Measurements from ENCODE around the gene NPIPA7. TPM values are rescaled to one million over a fixed set of nuclear protein-coding genes. Genes with fewer than 3 reads are reported as not detected.
"Not testable (repeated sequence)": the region's sequence is repeated elsewhere in the genome, so short reads cannot be mapped to it uniquely, and the experiment has no call there.

NPIPA7 gene
- total RNA-seq: 1 to 10 TPM; 1.4 to 2.0 TPM
- polyA plus RNA-seq: 10 to 100 TPM in 1 of 2 donors, 1 to 10 TPM in 1; 5.3 to 10.5 TPM

GRCh38 chr16:16378840-16379239 lies at the start of gene NPIPA7:
NPIPA7 (plus strand) TSS chr16:16379140; CDS start chr16:16379245, 105 bp downstream.
- H3K36me3 ChIP-seq (ENCODE audit: control insufficient read depth in 4 of 4, insufficient read depth in 3 of 4, low read depth in 1 of 4, low read length in 3 of 4); H3K4me3 ChIP-seq (ENCODE audit: low read depth in 1 of 3, low read length in 3 of 3); H3K4me1 ChIP-seq (ENCODE audit: control insufficient read depth in 4 of 4, insufficient read depth in 4 of 4, low read length in 3 of 4); H3K9me3 ChIP-seq (ENCODE audit: control insufficient read depth in 4 of 4, low read length in 3 of 4); H3K27me3 ChIP-seq (ENCODE audit: control insufficient read depth in 4 of 4, insufficient read depth in 4 of 4, low read length in 3 of 4); H3K9ac ChIP-seq (ENCODE audit: low read depth in 1 of 2, low read length in 2 of 2); DNase-seq (ENCODE audit: low spot score); H3K27ac ChIP-seq (ENCODE audit: low read depth in 1 of 2, low read length in 2 of 2): not testable (repeated sequence)
- no CpG with 5 or more reads among the region's 3 CpGs for WGBS

DNA sequence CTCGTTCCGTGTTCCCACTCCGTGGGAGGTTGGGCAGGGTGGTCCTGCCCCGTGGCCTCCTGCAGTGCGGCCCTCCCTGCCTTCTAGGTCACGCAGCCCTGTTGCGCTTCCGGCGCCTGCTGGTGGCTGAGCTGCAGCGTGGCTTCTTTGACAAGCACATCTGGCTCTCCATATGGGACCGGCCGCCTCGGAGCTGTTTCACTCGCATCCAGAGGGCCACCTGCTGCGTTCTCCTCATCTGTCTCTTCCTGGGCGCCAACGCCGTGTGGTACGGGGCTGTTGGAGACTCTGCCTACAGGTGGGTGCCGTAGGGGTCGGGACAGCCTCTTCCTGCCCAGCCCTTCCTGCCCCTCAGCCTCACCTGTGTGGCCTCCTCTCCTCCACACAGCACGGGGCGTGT lies 47.5 kb upstream of the NPIPA7 start:
- H3K27ac ChIP-seq (ENCODE audit: low read depth in 1 of 2, low read length in 2 of 2); H3K4me1 ChIP-seq (ENCODE audit: control insufficient read depth in 4 of 4, insufficient read depth in 4 of 4, low read length in 3 of 4); H3K9ac ChIP-seq (ENCODE audit: low read depth in 1 of 2, low read length in 2 of 2); DNase-seq (ENCODE audit: low spot score); H3K9me3 ChIP-seq (ENCODE audit: control insufficient read depth in 4 of 4, low read length in 3 of 4); H3K36me3 ChIP-seq (ENCODE audit: control insufficient read depth in 4 of 4, insufficient read depth in 3 of 4, low read depth in 1 of 4, low read length in 3 of 4); H3K27me3 ChIP-seq (ENCODE audit: control insufficient read depth in 4 of 4, insufficient read depth in 4 of 4, low read length in 3 of 4); H3K4me3 ChIP-seq (ENCODE audit: low read depth in 1 of 3, low read length in 3 of 3): not testable (repeated sequence)
- WGBS: 97% methylated on average over 13 of the region's 23 CpGs

- H3K9me3 ChIP-seq (ENCODE audit: control insufficient read depth in 4 of 4, low read length in 3 of 4); H3K27ac ChIP-seq (ENCODE audit: low read depth in 1 of 2, low read length in 2 of 2); H3K9ac ChIP-seq (ENCODE audit: low read depth in 1 of 2, low read length in 2 of 2); H3K4me1 ChIP-seq (ENCODE audit: control insufficient read depth in 4 of 4, insufficient read depth in 4 of 4, low read length in 3 of 4); H3K27me3 ChIP-seq (ENCODE audit: control insufficient read depth in 4 of 4, insufficient read depth in 4 of 4, low read length in 3 of 4); H3K36me3 ChIP-seq (ENCODE audit: control insufficient read depth in 4 of 4, insufficient read depth in 3 of 4, low read depth in 1 of 4, low read length in 3 of 4); H3K4me3 ChIP-seq (ENCODE audit: low read depth in 1 of 3, low read length in 3 of 3); DNase-seq (ENCODE audit: low spot score): not testable (repeated sequence)
- 88% methylated on average over 13 of the region's 30 CpGs for WGBS
These were observed 21.4 kb upstream of the NPIPA7 start for GRCh38 chr16:16357556-16357955.

DNA sequence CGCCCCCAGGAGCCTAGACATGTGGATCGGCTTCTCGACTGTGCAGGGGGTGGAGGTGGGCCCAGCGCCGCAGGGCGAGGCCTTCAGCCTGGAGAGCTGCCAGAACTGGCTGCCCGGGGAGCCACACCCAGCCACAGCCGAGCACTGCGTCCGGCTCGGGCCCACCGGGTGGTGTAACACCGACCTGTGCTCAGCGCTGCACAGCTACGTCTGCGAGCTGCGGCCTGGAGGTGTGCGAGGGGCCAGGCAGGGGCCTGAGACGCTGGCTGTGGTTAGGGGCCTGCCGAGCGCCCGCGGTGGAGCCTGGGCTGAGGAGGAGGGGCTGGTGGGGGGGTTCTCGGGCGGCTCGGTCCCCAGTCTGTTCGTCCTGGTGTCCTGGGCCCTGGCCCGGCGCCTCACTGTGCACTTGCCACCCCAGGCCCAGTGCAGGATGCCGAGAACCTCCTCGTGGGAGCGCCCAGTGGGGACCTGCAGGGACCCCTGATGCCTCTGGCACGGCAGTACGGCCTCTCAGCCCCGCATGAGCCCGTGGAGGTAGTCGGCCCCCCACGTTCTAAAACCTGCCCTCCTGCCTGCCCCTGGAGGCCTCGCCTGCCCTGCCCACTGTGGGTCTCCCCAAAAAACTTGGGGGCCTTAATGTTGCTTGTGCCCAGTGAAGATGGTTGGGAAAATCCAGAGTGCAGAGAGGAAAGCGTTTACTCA lies 20.2 kb upstream of the NPIPA7 start:
- H3K4me1 ChIP-seq (ENCODE audit: control insufficient read depth in 4 of 4, insufficient read depth in 4 of 4, low read length in 3 of 4); H3K9me3 ChIP-seq (ENCODE audit: control insufficient read depth in 4 of 4, low read length in 3 of 4); H3K4me3 ChIP-seq (ENCODE audit: low read depth in 1 of 3, low read length in 3 of 3); H3K27ac ChIP-seq (ENCODE audit: low read depth in 1 of 2, low read length in 2 of 2); H3K36me3 ChIP-seq (ENCODE audit: control insufficient read depth in 4 of 4, insufficient read depth in 3 of 4, low read depth in 1 of 4, low read length in 3 of 4); H3K27me3 ChIP-seq (ENCODE audit: control insufficient read depth in 4 of 4, insufficient read depth in 4 of 4, low read length in 3 of 4); DNase-seq (ENCODE audit: low spot score); H3K9ac ChIP-seq (ENCODE audit: low read depth in 1 of 2, low read length in 2 of 2): not testable (repeated sequence)
- 81% methylated on average over 16 of the region's 40 CpGs for WGBS

DNA sequence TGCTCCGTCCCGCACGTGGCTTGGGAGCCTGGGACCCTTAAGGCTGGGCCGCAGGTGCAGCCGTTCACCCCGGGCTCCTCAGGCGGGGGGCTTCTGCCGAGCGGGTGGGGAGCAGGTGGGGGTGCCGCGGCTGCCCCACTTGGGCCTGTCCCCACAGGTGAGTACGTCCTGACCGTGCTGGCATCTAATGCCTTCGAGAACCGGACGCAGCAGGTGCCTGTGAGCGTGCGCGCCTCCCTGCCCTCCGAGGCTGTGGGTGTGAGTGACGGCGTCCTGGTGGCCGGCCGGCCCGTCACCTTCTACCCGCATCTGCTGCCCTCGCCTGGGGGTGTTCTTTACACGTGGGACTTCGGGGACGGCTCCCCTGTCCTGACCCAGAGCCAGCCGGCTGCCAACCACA lies 15.3 kb upstream of the NPIPA7 start:
- not testable (repeated sequence) for H3K4me1 ChIP-seq (ENCODE audit: control insufficient read depth in 4 of 4, insufficient read depth in 4 of 4, low read length in 3 of 4); H3K4me3 ChIP-seq (ENCODE audit: low read depth in 1 of 3, low read length in 3 of 3); H3K36me3 ChIP-seq (ENCODE audit: control insufficient read depth in 4 of 4, insufficient read depth in 3 of 4, low read depth in 1 of 4, low read length in 3 of 4); H3K9me3 ChIP-seq (ENCODE audit: control insufficient read depth in 4 of 4, low read length in 3 of 4); H3K27me3 ChIP-seq (ENCODE audit: control insufficient read depth in 4 of 4, insufficient read depth in 4 of 4, low read length in 3 of 4); DNase-seq (ENCODE audit: low spot score); H3K9ac ChIP-seq (ENCODE audit: low read depth in 1 of 2, low read length in 2 of 2); H3K27ac ChIP-seq (ENCODE audit: low read depth in 1 of 2, low read length in 2 of 2)
- WGBS: 89% methylated on average over 11 of the region's 31 CpGs

DNA sequence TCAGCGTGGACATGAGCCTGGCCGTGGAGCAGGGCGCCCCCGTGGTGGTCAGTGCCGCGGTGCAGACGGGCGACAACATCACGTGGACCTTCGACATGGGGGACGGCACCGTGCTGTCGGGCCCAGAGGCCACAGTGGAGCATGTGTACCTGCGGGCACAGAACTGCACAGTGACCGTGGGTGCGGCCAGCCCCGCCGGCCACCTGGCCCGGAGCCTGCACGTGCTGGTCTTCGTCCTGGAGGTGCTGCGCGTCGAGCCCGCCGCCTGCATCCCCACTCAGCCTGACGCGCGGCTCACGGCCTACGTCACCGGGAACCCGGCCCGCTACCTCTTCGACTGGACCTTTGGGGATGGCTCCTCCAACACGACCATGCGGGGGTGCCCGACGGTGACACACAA lies 14.8 kb upstream of the NPIPA7 start:
- no CpG with 5 or more reads among the region's 39 CpGs for WGBS
- not testable (repeated sequence) for H3K27me3 ChIP-seq (ENCODE audit: control insufficient read depth in 4 of 4, insufficient read depth in 4 of 4, low read length in 3 of 4); H3K9ac ChIP-seq (ENCODE audit: low read depth in 1 of 2, low read length in 2 of 2)

DNA sequence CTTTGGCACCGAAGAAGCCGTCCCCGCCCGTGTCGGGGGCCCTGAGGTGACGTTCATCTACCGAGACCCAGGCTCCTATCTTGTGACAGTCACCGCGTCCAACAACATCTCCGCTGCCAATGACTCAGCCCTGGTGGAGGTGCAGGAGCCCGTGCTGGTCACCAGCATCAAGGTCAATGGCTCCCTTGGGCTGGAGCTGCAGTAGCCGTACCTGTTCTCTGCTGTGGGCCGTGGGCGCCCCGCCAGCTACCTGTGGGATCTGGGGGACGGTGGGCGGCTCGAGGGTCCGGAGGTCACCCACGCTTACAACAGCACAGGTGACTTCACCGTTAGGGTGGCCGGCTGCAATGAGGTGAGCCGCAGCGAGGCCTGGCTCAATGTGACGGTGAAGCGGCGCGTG lies 14.2 kb upstream of the NPIPA7 start:
- H3K27ac ChIP-seq (ENCODE audit: low read depth in 1 of 2, low read length in 2 of 2); H3K36me3 ChIP-seq (ENCODE audit: control insufficient read depth in 4 of 4, insufficient read depth in 3 of 4, low read depth in 1 of 4, low read length in 3 of 4); H3K4me3 ChIP-seq (ENCODE audit: low read depth in 1 of 3, low read length in 3 of 3); H3K4me1 ChIP-seq (ENCODE audit: control insufficient read depth in 4 of 4, insufficient read depth in 4 of 4, low read length in 3 of 4); DNase-seq (ENCODE audit: low spot score); H3K27me3 ChIP-seq (ENCODE audit: control insufficient read depth in 4 of 4, insufficient read depth in 4 of 4, low read length in 3 of 4); H3K9ac ChIP-seq (ENCODE audit: low read depth in 1 of 2, low read length in 2 of 2); H3K9me3 ChIP-seq (ENCODE audit: control insufficient read depth in 4 of 4, low read length in 3 of 4): not testable (repeated sequence)
- 90% methylated on average over 8 of the region's 28 CpGs for WGBS

More for the DNA sequence above, 14.8 kb upstream of the NPIPA7 start:
- H3K36me3 ChIP-seq (ENCODE audit: control insufficient read depth in 4 of 4, insufficient read depth in 3 of 4, low read depth in 1 of 4, low read length in 3 of 4); DNase-seq (ENCODE audit: low spot score); H3K27ac ChIP-seq (ENCODE audit: low read depth in 1 of 2, low read length in 2 of 2); H3K4me3 ChIP-seq (ENCODE audit: low read depth in 1 of 3, low read length in 3 of 3); H3K9me3 ChIP-seq (ENCODE audit: control insufficient read depth in 4 of 4, low read length in 3 of 4); H3K4me1 ChIP-seq (ENCODE audit: control insufficient read depth in 4 of 4, insufficient read depth in 4 of 4, low read length in 3 of 4): not testable (repeated sequence)

DNA sequence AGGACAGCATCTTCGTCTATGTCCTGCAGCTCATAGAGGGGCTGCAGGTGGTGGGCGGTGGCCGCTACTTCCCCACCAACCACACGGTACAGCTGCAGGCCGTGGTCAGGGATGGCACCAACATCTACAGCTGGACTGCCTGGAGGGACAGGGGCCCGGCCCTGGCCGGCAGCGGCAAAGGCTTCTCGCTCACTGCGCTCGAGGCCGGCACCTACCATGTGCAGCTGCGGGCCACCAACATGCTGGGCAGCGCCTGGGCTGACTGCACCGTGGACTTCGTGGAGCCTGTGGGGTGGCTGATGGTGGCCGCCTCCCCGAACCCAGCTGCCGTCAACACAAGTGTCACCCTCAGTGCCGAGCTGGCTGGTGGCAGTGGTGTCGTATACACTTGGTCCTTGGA lies 13.6 kb upstream of the NPIPA7 start:
- H3K27me3 ChIP-seq (ENCODE audit: control insufficient read depth in 4 of 4, insufficient read depth in 4 of 4, low read length in 3 of 4); H3K4me3 ChIP-seq (ENCODE audit: low read depth in 1 of 3, low read length in 3 of 3); DNase-seq (ENCODE audit: low spot score): not testable (repeated sequence)

GRCh38 chr16:16365851-16366250 lies 13.1 kb upstream of the NPIPA7 start:
- H3K36me3 ChIP-seq (ENCODE audit: control insufficient read depth in 4 of 4, insufficient read depth in 3 of 4, low read depth in 1 of 4, low read length in 3 of 4); H3K4me1 ChIP-seq (ENCODE audit: control insufficient read depth in 4 of 4, insufficient read depth in 4 of 4, low read length in 3 of 4); H3K4me3 ChIP-seq (ENCODE audit: low read depth in 1 of 3, low read length in 3 of 3); H3K9me3 ChIP-seq (ENCODE audit: control insufficient read depth in 4 of 4, low read length in 3 of 4); H3K27me3 ChIP-seq (ENCODE audit: control insufficient read depth in 4 of 4, insufficient read depth in 4 of 4, low read length in 3 of 4); H3K27ac ChIP-seq (ENCODE audit: low read depth in 1 of 2, low read length in 2 of 2); H3K9ac ChIP-seq (ENCODE audit: low read depth in 1 of 2, low read length in 2 of 2); DNase-seq (ENCODE audit: low spot score): not testable (repeated sequence)
- 99% methylated on average over 7 of the region's 22 CpGs for WGBS

More for the DNA sequence above, 13.6 kb upstream of the NPIPA7 start:
- not testable (repeated sequence) for H3K9me3 ChIP-seq (ENCODE audit: control insufficient read depth in 4 of 4, low read length in 3 of 4); H3K27ac ChIP-seq (ENCODE audit: low read depth in 1 of 2, low read length in 2 of 2); H3K4me1 ChIP-seq (ENCODE audit: control insufficient read depth in 4 of 4, insufficient read depth in 4 of 4, low read length in 3 of 4); H3K9ac ChIP-seq (ENCODE audit: low read depth in 1 of 2, low read length in 2 of 2); H3K36me3 ChIP-seq (ENCODE audit: control insufficient read depth in 4 of 4, insufficient read depth in 3 of 4, low read depth in 1 of 4, low read length in 3 of 4)
- WGBS: 90% methylated on average over 20 of the region's 21 CpGs
